GM18511 (cell line): ENCODE data around the gene RABL3.
"Not testable (repeated sequence)": the region's sequence is repeated elsewhere in the genome, so short reads cannot be mapped to it uniquely, and the experiment has no call there.

ENCODE experiments used
- ATAC-seq: cut with Tn5 transposase; IDR thresholded peaks from one replicate; pipeline ENCODE4 v1.9.1; 2021; ENCODE audit warnings: mild to moderate bottlenecking, moderate library complexity; ENCODE audit not compliant: unreplicated experiment

RABL3 gene

GRCh38 chr3:120742198-120742848 is at the start of gene RABL3, which contains the start of gene GTF2E1:
TSS of gene RABL3 (minus strand) at chr3:120742516. CDS start at chr3:120742507, 9 bp downstream.
TSS of gene GTF2E1 (plus strand) at chr3:120742744. CDS start at chr3:120750553, 7,809 bp downstream.
- peak; percentile 99 for ATAC-seq

GRCh38 chr3:120791913-120792312 is 49.6 kb upstream of the RABL3 start:
- no peak for ATAC-seq

GRCh38 chr3:120791010-120791409 is 48.7 kb upstream of the RABL3 start:
- ATAC-seq: no peak

GRCh38 chr3:120785832-120786231 is 43.5 kb upstream of the RABL3 start:
- ATAC-seq: peak; percentile 71

- ATAC-seq: peak; percentile 91
Measured at GRCh38 chr3:120780977-120781376, 38.7 kb upstream of the RABL3 start.

GRCh38 chr3:120778776-120779175 is 36.5 kb upstream of the RABL3 start:
- ATAC-seq: no peak

GRCh38 chr3:120775411-120775810 is 33.1 kb upstream of the RABL3 start:
- no peak for ATAC-seq

- peak; percentile 85 for ATAC-seq
Measured at GRCh38 chr3:120773932-120774331, 31.6 kb upstream of the RABL3 start.

GRCh38 chr3:120772081-120772480 is 29.8 kb upstream of the RABL3 start:
- no peak for ATAC-seq

GRCh38 chr3:120770891-120771290 is 28.6 kb upstream of the RABL3 start:
- no peak for ATAC-seq

GRCh38 chr3:120769436-120769835 is 27.1 kb upstream of the RABL3 start:
- ATAC-seq: no peak

- no peak for ATAC-seq
Measured at GRCh38 chr3:120767106-120767505, 24.8 kb upstream of the RABL3 start.

GRCh38 chr3:120766576-120766975 is 24.3 kb upstream of the RABL3 start:
- ATAC-seq: no peak

GRCh38 chr3:120765830-120766493 is 23.6 kb upstream of the RABL3 start:
- peak; percentile 63 for ATAC-seq

GRCh38 chr3:120764206-120764605 is 21.9 kb upstream of the RABL3 start:
- ATAC-seq: no peak

- ATAC-seq: peak; percentile 85
Measured at GRCh38 chr3:120763601-120764000, 21.3 kb upstream of the RABL3 start.

- no peak for ATAC-seq
Measured at GRCh38 chr3:120762615-120763014, 20.3 kb upstream of the RABL3 start.

GRCh38 chr3:120758551-120758950 is 16.2 kb upstream of the RABL3 start:
- ATAC-seq: not testable (repeated sequence)

- no peak for ATAC-seq
Measured at GRCh38 chr3:120756061-120756460, 13.7 kb upstream of the RABL3 start.

GRCh38 chr3:120753810-120754209 is 11.5 kb upstream of the RABL3 start:
- ATAC-seq: no peak

GRCh38 chr3:120752865-120753264 is 10.5 kb upstream of the RABL3 start:
- no peak for ATAC-seq

- ATAC-seq: no peak
Measured at GRCh38 chr3:120752230-120752629, 9.9 kb upstream of the RABL3 start.
